GM19395 (cell line): ENCODE results near the gene PALMD.

Experiments
- ATAC-seq: cut with Tn5 transposase; IDR thresholded peaks from one replicate; pipeline ENCODE4 v1.9.1; 2021; ENCODE audit warnings: mild to moderate bottlenecking, moderate library complexity; ENCODE audit not compliant: unreplicated experiment

Gene PALMD

GRCh38 chr1:99645699-99646531 lies at the start of gene PALMD:
Gene PALMD (plus strand): TSS chr1:99646113. CDS start chr1:99646318, 205 bp downstream.
- no peak for ATAC-seq

DNA sequence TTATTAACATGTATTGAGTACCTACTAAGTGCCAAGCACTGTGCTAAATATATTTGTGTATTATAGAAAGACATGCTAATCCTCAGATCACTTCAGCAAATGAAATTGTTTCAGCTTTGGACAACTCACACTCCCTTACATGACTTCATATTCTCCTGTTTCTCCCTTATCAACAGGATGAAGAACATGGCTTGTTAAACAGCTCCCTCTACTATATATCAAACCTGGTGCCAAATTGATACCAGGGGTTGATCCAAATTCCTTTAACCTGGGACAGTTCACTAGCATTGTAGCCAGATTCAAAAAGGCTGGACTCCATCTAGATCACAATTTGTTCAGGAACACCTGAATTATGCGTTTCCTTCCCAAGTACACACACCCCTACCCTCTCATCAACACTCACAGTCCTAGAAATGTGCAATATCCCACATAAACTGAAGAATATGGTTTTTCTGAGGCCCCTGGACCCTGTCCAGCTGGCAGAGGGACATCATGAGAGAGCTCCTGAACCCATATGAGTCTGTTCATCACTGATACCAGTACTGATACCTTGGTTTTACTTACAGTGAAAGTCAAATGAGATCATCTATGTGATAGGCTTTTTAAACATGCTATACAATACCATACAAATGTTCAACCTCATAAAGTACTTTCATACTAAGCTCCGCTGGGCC lies 47.0 kb upstream of the PALMD start:
- no peak for ATAC-seq

DNA sequence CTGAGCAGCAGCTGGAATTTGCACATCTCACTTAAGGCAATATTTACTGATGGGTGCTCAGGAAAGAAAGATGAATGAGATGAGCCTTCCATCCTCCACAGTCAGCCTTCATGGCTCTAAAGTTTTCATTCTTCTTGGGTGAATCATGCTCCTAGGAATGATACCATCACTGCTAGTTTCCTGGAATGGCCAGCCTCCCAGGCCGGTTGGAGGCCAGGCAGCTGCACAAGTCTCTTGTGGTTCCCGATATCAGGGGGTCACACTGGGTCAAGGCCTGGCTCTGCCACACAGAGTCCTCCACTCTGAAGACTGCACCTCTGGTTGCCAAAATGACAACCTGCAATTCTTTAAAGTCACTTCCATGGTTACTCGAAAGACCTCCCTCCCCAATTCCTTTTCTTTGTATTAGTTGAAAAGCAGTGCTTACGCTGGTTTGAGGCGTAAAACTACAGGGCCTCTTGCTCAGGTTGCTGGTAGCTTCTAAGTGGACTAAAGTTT lies 46.2 kb upstream of the PALMD start:
- no peak for ATAC-seq

- ATAC-seq: no peak
These were observed 45.1 kb upstream of the PALMD start for GRCh38 chr1:99600782-99601181.

DNA sequence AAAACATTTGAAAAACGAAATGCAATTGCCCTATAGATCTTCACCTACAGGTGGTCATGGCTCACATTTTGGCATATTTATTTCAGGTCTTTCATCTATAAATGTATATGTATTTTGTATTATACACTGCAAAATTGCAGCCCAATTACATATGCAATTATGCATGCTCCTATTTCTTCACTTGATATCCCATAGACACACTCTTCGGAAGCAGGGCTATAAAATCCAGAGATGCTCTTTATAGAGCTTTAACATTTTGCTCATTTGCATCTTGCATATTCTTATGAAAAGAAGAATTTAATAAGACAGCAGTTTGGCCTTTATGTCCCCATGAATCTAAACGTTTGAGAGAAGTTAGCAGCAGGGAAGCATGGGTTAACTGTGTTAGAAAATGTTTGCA lies 44.7 kb upstream of the PALMD start:
- ATAC-seq: no peak

GRCh38 chr1:99601709-99602403 lies 44.1 kb upstream of the PALMD start:
- no peak for ATAC-seq

DNA sequence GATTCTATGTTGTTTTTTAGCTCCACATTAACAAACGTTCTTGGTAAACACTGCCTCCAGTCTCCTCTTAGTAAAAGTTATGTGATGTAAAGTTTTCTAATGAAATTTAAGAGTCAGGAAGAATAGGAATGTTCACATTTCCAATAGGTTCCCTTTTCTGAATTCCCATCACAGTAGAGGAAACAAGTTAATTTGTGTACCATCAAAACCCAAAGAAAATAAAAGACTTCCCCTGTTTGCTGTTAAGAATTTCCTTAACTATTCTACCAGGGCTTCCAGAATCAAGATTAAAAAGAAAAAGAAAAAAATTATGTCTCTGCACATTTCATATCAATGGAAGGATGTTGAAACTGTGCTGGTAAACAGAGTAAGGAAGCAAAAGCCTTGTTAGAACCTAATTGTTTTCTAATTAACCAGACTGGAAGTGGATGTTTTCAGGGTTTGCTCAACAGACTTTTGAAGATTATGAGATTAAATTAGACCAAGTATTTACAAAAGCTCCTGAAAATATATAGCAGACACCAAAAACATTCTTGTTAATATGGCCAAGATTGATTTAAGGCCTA lies 43.4 kb upstream of the PALMD start:
- ATAC-seq: no peak

- no peak for ATAC-seq
These were observed 42.0 kb upstream of the PALMD start for GRCh38 chr1:99603699-99604560.

DNA sequence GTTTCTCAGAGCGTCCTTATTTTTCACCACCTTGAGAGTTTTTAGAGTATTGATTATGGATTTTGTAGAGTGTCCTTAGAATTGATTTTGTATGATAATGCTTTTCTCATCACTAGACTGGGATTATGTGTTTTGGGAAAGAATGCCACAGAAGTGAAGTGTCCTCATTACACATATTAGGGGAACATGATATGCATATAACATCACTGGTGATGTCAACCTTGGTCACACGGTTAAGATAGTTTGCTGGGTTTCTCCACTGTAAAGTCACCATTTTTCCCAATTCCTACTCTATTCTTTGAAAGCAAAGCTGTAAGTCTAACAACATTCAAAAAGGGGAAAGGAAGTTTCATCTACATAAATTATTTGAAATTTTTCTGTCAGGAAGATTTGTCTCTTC lies 39.6 kb upstream of the PALMD start:
- ATAC-seq: no peak

DNA sequence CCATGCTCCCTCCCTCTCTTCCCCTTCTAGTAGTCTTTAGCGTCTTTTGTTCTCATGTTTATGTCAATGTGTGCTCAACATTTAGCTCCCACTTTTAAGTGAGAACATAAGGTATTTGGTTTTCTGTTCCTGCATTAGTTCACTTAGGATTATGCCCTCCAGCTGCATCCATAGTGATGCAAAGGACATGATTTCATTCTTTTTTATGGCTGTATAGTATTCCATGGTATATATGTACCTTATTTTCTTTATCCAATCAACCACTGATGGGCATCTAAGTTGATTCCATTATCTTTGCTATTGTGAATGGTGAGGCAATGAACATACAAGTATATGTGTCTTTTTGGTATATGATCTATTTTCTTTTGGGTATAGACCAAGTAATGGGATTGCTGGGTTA lies 38.3 kb upstream of the PALMD start:
- ATAC-seq: no peak

DNA sequence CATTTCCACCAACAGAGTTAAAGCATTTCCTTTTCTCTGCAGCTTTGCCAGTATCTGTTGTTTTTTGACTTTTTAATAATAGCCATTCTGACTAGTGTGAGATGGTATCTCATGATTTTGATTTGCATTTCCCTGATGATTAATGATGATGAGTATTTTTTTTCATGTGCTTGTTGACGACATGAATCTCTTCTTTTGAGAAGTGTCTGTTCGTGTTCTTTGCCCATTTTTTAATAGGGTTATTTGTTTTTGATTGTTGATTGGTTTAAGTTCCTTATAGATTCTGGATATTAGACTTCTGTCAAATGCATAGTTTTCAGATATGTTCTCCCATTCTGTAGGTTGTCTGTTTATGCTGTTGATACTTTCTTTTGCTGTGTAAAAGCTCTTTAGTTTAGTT lies 37.9 kb upstream of the PALMD start:
- ATAC-seq: no peak

- ATAC-seq: no peak
These were observed 32.2 kb upstream of the PALMD start for GRCh38 chr1:99613716-99614115.

DNA sequence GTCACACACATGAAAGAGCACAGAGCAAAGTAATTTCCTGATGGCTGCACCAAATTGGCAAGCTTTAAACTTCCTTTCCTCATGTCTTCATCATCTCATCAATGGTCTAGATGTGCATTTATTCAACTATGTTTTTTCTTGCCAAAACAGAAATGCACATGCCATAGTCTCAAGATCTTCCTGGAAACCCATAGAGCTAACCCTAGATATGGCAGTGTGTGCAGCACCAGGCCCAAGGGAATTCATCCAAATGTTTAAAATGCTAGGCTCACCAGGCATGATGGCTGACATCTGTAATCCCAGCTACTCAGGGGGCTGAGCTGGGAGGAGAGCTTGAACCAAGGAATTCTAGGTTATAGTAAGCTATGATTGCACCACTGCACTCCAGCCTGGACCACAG lies 31.2 kb upstream of the PALMD start:
- no peak for ATAC-seq

DNA sequence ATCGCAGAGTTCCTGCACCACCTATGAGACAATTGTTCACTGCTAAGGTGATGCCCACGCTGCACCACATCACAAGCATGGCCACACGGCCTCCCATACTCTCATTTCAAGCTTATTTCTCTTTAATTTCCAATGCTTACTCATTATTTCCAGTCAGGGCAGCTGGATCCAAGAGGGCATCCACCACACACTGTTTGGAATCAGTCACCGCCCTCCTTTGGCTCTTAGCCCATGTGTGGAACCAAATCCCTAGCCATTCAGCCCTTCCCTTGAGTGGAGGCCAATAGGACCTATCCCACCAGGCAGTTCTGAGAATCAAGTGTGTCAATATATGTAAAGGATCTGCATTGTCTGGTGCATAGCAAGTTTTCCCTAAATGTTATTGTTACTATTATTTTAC lies 26.3 kb upstream of the PALMD start:
- no peak for ATAC-seq

DNA sequence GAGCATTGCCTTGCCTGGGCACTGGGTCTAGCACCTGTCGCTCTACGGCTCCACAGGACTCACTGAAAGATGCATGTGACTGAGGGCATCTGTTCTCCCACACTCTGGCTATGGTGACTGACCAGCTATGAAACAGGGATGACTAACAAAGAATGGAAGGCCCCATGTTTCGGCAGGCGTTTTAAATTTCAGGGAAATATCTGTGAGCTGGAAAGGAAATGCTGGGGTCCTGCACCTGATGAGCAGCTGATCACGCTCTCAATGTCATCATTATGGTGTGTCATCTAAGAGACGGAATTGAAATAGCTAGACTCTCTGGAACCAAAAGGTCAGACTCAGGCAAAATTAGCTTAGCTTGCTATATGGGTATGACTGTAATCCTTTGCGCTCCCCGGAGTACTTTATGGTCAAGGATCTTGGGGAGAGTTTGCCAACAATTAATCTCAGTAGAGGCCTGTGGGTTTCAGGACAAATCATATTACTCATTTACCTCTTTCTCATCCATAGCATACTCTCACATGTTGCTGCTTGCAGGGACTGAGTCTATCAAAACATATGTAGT lies 24.5 kb upstream of the PALMD start:
- no peak for ATAC-seq

GRCh38 chr1:99622702-99623347 lies 23.1 kb upstream of the PALMD start:
- ATAC-seq: no peak

GRCh38 chr1:99623554-99623953 lies 22.4 kb upstream of the PALMD start:
- ATAC-seq: no peak

- no peak for ATAC-seq
These were observed 18.3 kb upstream of the PALMD start for GRCh38 chr1:99627615-99628014.

- ATAC-seq: no peak
These were observed 16.7 kb upstream of the PALMD start for GRCh38 chr1:99629164-99629563.
